ENCODE measurements around the gene MID1IP1.

DNA sequence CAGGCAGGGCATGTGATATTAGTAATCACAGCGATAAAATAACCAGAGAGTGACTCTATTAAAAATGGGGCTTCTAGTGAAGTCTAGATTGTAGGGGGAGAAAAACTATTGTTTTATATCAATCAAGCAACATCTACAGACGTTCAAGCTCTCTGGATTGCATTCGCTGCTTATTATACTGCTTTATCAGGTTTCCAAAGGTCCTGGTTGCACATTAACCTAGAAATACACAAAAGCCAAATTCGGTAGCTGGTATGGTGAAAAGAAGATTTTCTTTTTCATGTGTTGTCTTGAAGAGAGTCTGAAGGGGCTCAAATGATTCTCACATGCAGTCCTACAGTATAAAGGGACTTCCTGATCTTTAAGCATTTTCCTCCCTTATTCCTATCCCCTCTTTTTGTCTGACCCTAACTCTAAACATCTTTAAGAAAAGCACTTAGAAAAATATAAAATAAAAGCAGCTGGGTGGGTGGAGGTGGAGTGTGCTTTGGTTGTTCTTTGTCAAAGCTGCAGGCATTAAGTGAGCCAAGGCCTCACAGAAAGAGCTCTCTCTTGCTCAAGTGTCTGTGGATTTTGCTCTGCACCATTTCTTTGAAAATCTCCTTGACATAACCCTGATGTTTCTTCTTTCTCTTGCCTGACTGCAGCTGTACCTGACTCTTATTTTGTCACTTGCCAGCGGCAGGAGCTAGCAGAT, 46.1 kb downstream of the MID1IP1 start:
- TF ChIP-seq, protein P1, sequence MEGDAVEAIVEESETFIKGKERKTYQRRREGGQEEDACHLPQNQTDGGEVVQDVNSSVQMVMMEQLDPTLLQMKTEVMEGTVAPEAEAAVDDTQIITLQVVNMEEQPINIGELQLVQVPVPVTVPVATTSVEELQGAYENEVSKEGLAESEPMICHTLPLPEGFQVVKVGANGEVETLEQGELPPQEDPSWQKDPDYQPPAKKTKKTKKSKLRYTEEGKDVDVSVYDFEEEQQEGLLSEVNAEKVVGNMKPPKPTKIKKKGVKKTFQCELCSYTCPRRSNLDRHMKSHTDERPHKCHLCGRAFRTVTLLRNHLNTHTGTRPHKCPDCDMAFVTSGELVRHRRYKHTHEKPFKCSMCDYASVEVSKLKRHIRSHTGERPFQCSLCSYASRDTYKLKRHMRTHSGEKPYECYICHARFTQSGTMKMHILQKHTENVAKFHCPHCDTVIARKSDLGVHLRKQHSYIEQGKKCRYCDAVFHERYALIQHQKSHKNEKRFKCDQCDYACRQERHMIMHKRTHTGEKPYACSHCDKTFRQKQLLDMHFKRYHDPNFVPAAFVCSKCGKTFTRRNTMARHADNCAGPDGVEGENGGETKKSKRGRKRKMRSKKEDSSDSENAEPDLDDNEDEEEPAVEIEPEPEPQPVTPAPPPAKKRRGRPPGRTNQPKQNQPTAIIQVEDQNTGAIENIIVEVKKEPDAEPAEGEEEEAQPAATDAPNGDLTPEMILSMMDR (IDR thresholded peaks at IDR 0.05), result no peak
- TF ChIP-seq EP300 (IDR thresholded peaks at IDR 0.05; ENCODE audit: low read depth) (no peak), POLR2A (IDR thresholded peaks at IDR 0.05) (no peak), POLR2AphosphoS5 (IDR thresholded peaks at IDR 0.05) (no peak)

Data from transverse colon (tissue), 4 donors.